H1 (cell line): ENCODE results near the gene CKAP5. TPM values are rescaled to one million over a fixed set of nuclear protein-coding genes. Genes with fewer than 3 reads are reported as not detected.

Source experiments
- CTCF ChIA-PET: fragments of 300-600 bp; sonication (Branson Sonifier 250); formaldehyde crosslinking; loops from one replicate; lab custom pipeline; 2021; ENCODE audit not compliant: partially characterized antibody; lab: Charles Lee
- POLR2A ChIA-PET: fragments of 300-600 bp; sonication (Branson Sonifier 250); formaldehyde crosslinking; loops from one replicate; lab custom pipeline; 2021; ENCODE audit warnings: inconsistent platforms; ENCODE audit not compliant: partially characterized antibody; lab: Charles Lee
- DNase-seq, 2 experiments: peaks; one replicate each; pipeline versions ENCODE4 v3.0.0 to v3.0.0-alpha.2; 2010 to 2022; ENCODE audit warnings: low spot score in 2 of 2, low read depth in 1 of 2, mixed read lengths in 1 of 2
- FAIRE-seq: peaks from 2 replicates; lab custom pipeline; 2011; peaks lifted over from hg19 to GRCh38; lab: Jason Lieb, UNC
- H2AFZ ChIP-seq: 2 replicates; pipeline ENCODE4 v1.8.1; 2012; ENCODE audit warnings: low read length, inconsistent platforms
- H2AK5ac ChIP-seq: 2 replicates; pipeline ENCODE4 v1.6.1; 2013; ENCODE audit warnings: low read depth, low read length
- H2BK120ac ChIP-seq: replicated peaks from 2 replicates; pipeline ENCODE3; 2013; ENCODE audit warnings: low read depth, low read length, inconsistent platforms
- H2BK12ac ChIP-seq: 2 replicates; pipeline ENCODE4 v1.6.1; 2013; ENCODE audit warnings: low read depth, low read length
- H2BK15ac ChIP-seq: 2 replicates; pipeline ENCODE4 v1.6.1; 2013; ENCODE audit warnings: low read length
- H2BK20ac ChIP-seq: 2 replicates; pipeline ENCODE4 v1.6.1; 2013; ENCODE audit warnings: low read length
- H2BK5ac ChIP-seq: 2 replicates; pipeline ENCODE4 v1.6.1; 2013; ENCODE audit warnings: low read depth, low read length
- H3K14ac ChIP-seq: 2 replicates; pipeline ENCODE4 v1.6.1; 2013; ENCODE audit warnings: inconsistent platforms; ENCODE audit not compliant: insufficient read length
- H3K18ac ChIP-seq: 2 replicates; pipeline ENCODE4 v1.6.1; 2013; ENCODE audit warnings: low read length; ENCODE audit errors: extremely low read depth
- H3K23ac ChIP-seq: 2 replicates; pipeline ENCODE4 v1.6.1; 2013; ENCODE audit warnings: inconsistent platforms; ENCODE audit not compliant: insufficient read length
- H3K23me2 ChIP-seq: 2 replicates; pipeline ENCODE4 v1.6.1; 2013; ENCODE audit warnings: low read depth, low read length
- H3K27ac ChIP-seq: 2 replicates; pipeline ENCODE4 v1.6.1; 2011; ENCODE audit warnings: low read depth, low read length, inconsistent platforms
- H3K27me3 ChIP-seq, 4 experiments: replicated peaks in 1 of 4; 1 replicate in 1 of 4; 2 replicates in 3 of 4; pipeline versions ENCODE4 v1.6.1 to v1.8.1; 2011 to 2013; ENCODE audit warnings: low read length in 3 of 4, mild to moderate bottlenecking in 3 of 4, inconsistent platforms in 2 of 4, mixed read lengths in 2 of 4, moderate library complexity in 1 of 4; ENCODE audit not compliant: control insufficient read depth in 3 of 4, insufficient read depth in 3 of 4; ENCODE audit errors: extremely low read depth in 1 of 4
- H3K36me3 ChIP-seq, 4 experiments: 2 replicates each; pipeline versions ENCODE4 v1.6.1 to v1.8.1; 2011 to 2013; ENCODE audit warnings: mild to moderate bottlenecking in 4 of 4, low read length in 3 of 4, moderate library complexity in 2 of 4, control low read depth in 1 of 4, inconsistent platforms in 1 of 4; ENCODE audit not compliant: insufficient read depth in 4 of 4, control insufficient read depth in 2 of 4
- H3K4ac ChIP-seq: replicated peaks from 2 replicates; pipeline ENCODE3; 2013; ENCODE audit warnings: low read length, low read depth, mixed read lengths, inconsistent platforms; ENCODE audit not compliant: insufficient read length
- H3K4me1 ChIP-seq, 4 experiments: replicated peaks in 1 of 4; 1 replicate in 1 of 4; 2 replicates in 3 of 4; pipeline versions ENCODE4 v1.6.1 to v1.8.1; 2011 to 2013; ENCODE audit warnings: low read length in 3 of 4, inconsistent platforms in 2 of 4, mixed read lengths in 1 of 4; ENCODE audit not compliant: insufficient read depth in 4 of 4, control insufficient read depth in 3 of 4
- H3K4me2 ChIP-seq, 2 experiments: 2 replicates each; pipeline versions ENCODE4 v1.6.1 to v1.8.1; 2011 to 2013; ENCODE audit warnings: low read depth in 2 of 2, low read length in 2 of 2, control low read depth in 1 of 2, inconsistent platforms in 1 of 2, mild to moderate bottlenecking in 1 of 2; ENCODE audit not compliant: insufficient read depth in 1 of 2
- H3K4me3 ChIP-seq, 4 experiments: fragments of 200-600, 300-600 bp in 1 of 4; sonication (generic), shearing (Covaris generic), sonication (Bioruptor Twin) in 1 of 4; 2 replicates each; pipeline versions ENCODE4 v1.5.1 to v1.8.1; 2011 to 2016; ENCODE audit warnings: low read length in 4 of 4, low read depth in 3 of 4, control low read depth in 2 of 4, inconsistent platforms in 2 of 4, mild to moderate bottlenecking in 2 of 4, mixed read lengths in 1 of 4, moderate library complexity in 1 of 4; ENCODE audit not compliant: insufficient read depth in 2 of 4; ENCODE audit errors: extremely low read depth in 1 of 4
- H3K56ac ChIP-seq: replicated peaks from 2 replicates; pipeline ENCODE3; 2013; ENCODE audit warnings: low read depth, mild to moderate bottlenecking, mixed read lengths, low read length, inconsistent platforms; ENCODE audit not compliant: insufficient read length
- H3K79me1 ChIP-seq: 2 replicates; pipeline ENCODE4 v1.6.1; 2013; ENCODE audit warnings: low read depth, low read length, control low read depth
- H3K79me2 ChIP-seq, 2 experiments: 2 replicates each; pipeline versions ENCODE4 v1.6.1 to v1.8.1; 2012 to 2013; ENCODE audit warnings: low read length in 2 of 2, mild to moderate bottlenecking in 2 of 2, inconsistent platforms in 1 of 2; ENCODE audit not compliant: insufficient read depth in 2 of 2, control insufficient read depth in 1 of 2
- H3K9ac ChIP-seq, 4 experiments: replicated peaks in 1 of 4; 1 replicate in 1 of 4; 2 replicates in 3 of 4; pipeline versions ENCODE4 v1.6.1 to v1.8.1; 2011 to 2013; ENCODE audit warnings: low read depth in 3 of 4, low read length in 3 of 4, control low read depth in 2 of 4, mild to moderate bottlenecking in 2 of 4, moderate library complexity in 2 of 4, inconsistent platforms in 1 of 4; ENCODE audit errors: extremely low read depth in 1 of 4
- H3K9me3 ChIP-seq, 2 experiments: 2 replicates each; pipeline versions ENCODE4 v1.6.1 to v1.8.1; 2012 to 2013; ENCODE audit warnings: mild to moderate bottlenecking in 2 of 2, moderate library complexity in 2 of 2, control low read depth in 1 of 2, inconsistent platforms in 1 of 2, low read depth in 1 of 2, low read length in 1 of 2, mixed read lengths in 1 of 2; ENCODE audit not compliant: insufficient read depth in 2 of 2
- H4K20me1 ChIP-seq, 2 experiments: replicated peaks in 1 of 2; 2 replicates each; pipeline versions ENCODE3 to v1.8.1; 2011 to 2013; ENCODE audit warnings: inconsistent platforms in 2 of 2, low read length in 2 of 2, mild to moderate bottlenecking in 1 of 2; ENCODE audit not compliant: insufficient read depth in 2 of 2, control insufficient read depth in 1 of 2
- H4K5ac ChIP-seq: 2 replicates; pipeline ENCODE4 v1.6.1; 2013; ENCODE audit warnings: low read length, low read depth, mixed read lengths, inconsistent platforms; ENCODE audit not compliant: insufficient read length
- H4K8ac ChIP-seq: 2 replicates; pipeline ENCODE4 v1.8.0; 2013; ENCODE audit warnings: mild to moderate bottlenecking, moderate library complexity, low read length, inconsistent platforms; ENCODE audit not compliant: insufficient read depth; ENCODE audit errors: extremely low read depth
- H4K91ac ChIP-seq: replicated peaks from 2 replicates; pipeline ENCODE3; 2013; ENCODE audit warnings: low read length, mixed read lengths, inconsistent platforms; ENCODE audit not compliant: insufficient read length
- ASH2L ChIP-seq: fragments of 200-600, 300-600 bp; sonication (generic); IDR thresholded peaks from one replicate; pipeline ENCODE4 v1.7.1; 2017; ENCODE audit warnings: low read length
- BCL11A ChIP-seq, 2 experiments: IDR thresholded peaks; one replicate each; pipeline ENCODE4 v1.6.1; 2011; ENCODE audit warnings: low read depth in 2 of 2, low read length in 2 of 2, mild to moderate bottlenecking in 2 of 2
- CBX8 ChIP-seq: fragments of 300-800, 300-1000 bp; sonication (generic); IDR thresholded peaks from 2 replicates; pipeline ENCODE4 v1.7.1; 2016; ENCODE audit warnings: low read depth, low read length, borderline replicate concordance
- EP300 ChIP-seq, 2 experiments: IDR thresholded peaks; 1 replicate in 1 of 2; 2 replicates in 1 of 2; pipeline ENCODE4 v1.6.1; 2011 to 2012; ENCODE audit warnings: low read depth in 2 of 2, low read length in 2 of 2, mild to moderate bottlenecking in 2 of 2, borderline replicate concordance in 1 of 2, inconsistent platforms in 1 of 2, moderate library complexity in 1 of 2
- JUND ChIP-seq: IDR thresholded peaks from 2 replicates; pipeline ENCODE4 v1.6.1; 2011; ENCODE audit warnings: mild to moderate bottlenecking, improper control_type of control experiment, low read length
- KDM1A ChIP-seq: fragments of 200-600, 300-600 bp; sonication (generic); IDR thresholded peaks from 2 replicates; pipeline ENCODE4 v1.7.1; 2016; ENCODE audit warnings: mild to moderate bottlenecking, low read length, borderline replicate concordance
- NANOG ChIP-seq: IDR thresholded peaks from 2 replicates; pipeline ENCODE4 v1.6.1; 2011; ENCODE audit warnings: low read length, low read depth, mild to moderate bottlenecking, inconsistent platforms; ENCODE audit not compliant: insufficient read depth, poor library complexity, severe bottlenecking
- RAD21 ChIP-seq, 2 experiments: IDR thresholded peaks in 1 of 2; conservative IDR thresholded peaks in 1 of 2; 2 replicates each; pipeline ENCODE4 v1.6.1; 2011; ENCODE audit warnings: low read depth in 2 of 2, low read length in 2 of 2, improper control_type of control experiment in 1 of 2, inconsistent platforms in 1 of 2, mild to moderate bottlenecking in 1 of 2, moderate library complexity in 1 of 2
- RFX5 ChIP-seq: IDR thresholded peaks from 2 replicates; pipeline ENCODE4 v1.6.1; 2011; ENCODE audit warnings: low read depth, low read length, improper control_type of control experiment, borderline replicate concordance
- RNF2 ChIP-seq: fragments of 200-900, 300-1000 bp; sonication (generic); IDR thresholded peaks from 2 replicates; pipeline ENCODE4 v1.7.1; 2016; ENCODE audit warnings: borderline replicate concordance, low read depth, mild to moderate bottlenecking, antibody characterized with exemption, low read length; ENCODE audit not compliant: poor library complexity, severe bottlenecking; ENCODE audit errors: missing control alignments
- SAP30 ChIP-seq: fragments of 300-600 bp; sonication (generic); IDR thresholded peaks from 2 replicates; pipeline ENCODE4 v1.7.1; 2012; ENCODE audit warnings: low read length, moderate library complexity, mild to moderate bottlenecking, inconsistent platforms; ENCODE audit not compliant: insufficient read depth, insufficient replicate concordance
- SIRT6 ChIP-seq: IDR thresholded peaks from one replicate; pipeline ENCODE4 v1.7.1; 2012; ENCODE audit warnings: low read length, inconsistent platforms
- SIX5 ChIP-seq: IDR thresholded peaks from 2 replicates; pipeline ENCODE4 v1.6.1; 2011; ENCODE audit warnings: mild to moderate bottlenecking, low read depth, low read length
- WGBS, 2 experiments: shearing (Covaris generic) in 1 of 2; methylation state at CpG; one replicate each; pipeline versions ENCODE4 v1.1.6 to v1.1.7; 2013 to 2015; ENCODE audit warnings: low lambda C conversion rate in 2 of 2, mixed read lengths in 2 of 2, inconsistent platforms in 1 of 2, low coverage in 1 of 2, missing lambda C conversion rate in 1 of 2; ENCODE audit not compliant: insufficient replicate concordance in 2 of 2, insufficient coverage in 1 of 2, insufficient read length in 1 of 2; ENCODE audit errors: extremely low coverage in 1 of 2, missing lambda C conversion rate in 1 of 2; 5-methylcytosine and 5-hydroxymethylcytosine counted together
- polyA plus RNA-seq, 7 experiments: library from polyadenylated mRNA; depleted of rRNA in 3 of 7; stranded (reverse) in 5 of 7; unstranded in 2 of 7; fragments of >200 nt in 5 of 7; fragments of 200-250 nt in 2 of 7; gene quantifications; 1 replicate in 5 of 7; 2 replicates in 1 of 7; 4 replicates in 1 of 7; pipeline versions ENCODE4 v1.2.1 to v1.2.3, GENCODE V29; 2011 to 2013; ENCODE audit warnings: missing spikeins in 2 of 7, mixed read lengths in 2 of 7
- total RNA-seq: library from RNA; stranded (reverse); fragmentation: NEBNext Ultra II Directional; extraction: Animal tissue kit (Norgen Biotek cat#: 25700); gene quantifications from 2 replicates; pipeline ENCODE4 v1.2.1, GENCODE V29; 2021

Gene CKAP5
- total and polyA plus RNA-seq, 2 of the 8 experiments (the other 6 are each of a cell fraction or from before 2014, with no cell fraction given) = 64.8 to 185 TPM

DNA sequence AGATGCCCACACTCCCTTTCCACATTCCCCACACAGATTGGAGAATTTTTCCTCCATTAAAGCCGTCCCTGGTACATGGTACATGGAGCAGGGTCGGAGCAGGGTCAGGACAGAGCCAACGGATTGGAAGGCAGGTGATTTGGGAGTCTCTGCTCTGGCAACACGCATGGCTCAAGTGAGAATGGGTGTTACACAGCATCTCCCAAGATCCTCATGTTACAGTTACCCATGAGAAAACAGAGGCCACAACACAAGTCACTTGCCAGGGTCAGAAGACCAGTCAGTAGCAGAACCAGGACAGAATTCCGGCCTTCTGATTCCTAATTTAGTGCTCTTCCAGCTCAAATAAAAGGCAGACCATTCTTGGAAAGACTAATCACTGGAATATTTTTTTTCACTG is 134.8 kb downstream of the CKAP5 start:
- 94% methylated on average over 5 of the region's 5 CpGs; no CpG with 5 or more reads in 1 of the 2 experiments for WGBS, 2 experiments
- Histone ChIP-seq H3K56ac (no peak overlapping the region), H3K27me3 (no peaks in the 10 kb centered on the region), H2BK15ac (no peak overlapping the region), H3K79me2 (no peaks in the 10 kb centered on the region), H3K23ac (no peak overlapping the region), H4K91ac (no peak overlapping the region), H2AFZ (no peak overlapping the region), H3K36me3 (peaks cover 0 to 7% (median 0%) of the 10 kb centered on the region in 4 experiments; a peak in 4 of 8 replicates), H2BK20ac (no peak overlapping the region), H4K5ac (no peak overlapping the region), H4K8ac (no peak overlapping the region), H3K4me2 (no peak overlapping the region), H3K4me1 (no peaks in the 10 kb centered on the region), H2BK12ac (no peak overlapping the region), H4K20me1 (peaks cover 2% of the 10 kb centered on the region in 2 experiments), H3K14ac (no peak overlapping the region), H3K27ac (no peak overlapping the region), H3K9ac (no peak overlapping the region), H3K23me2 (no peaks in the 10 kb centered on the region; the same call in 1 of the 2 replicates), H2AK5ac (no peak overlapping the region), H3K4me3 (no peak overlapping the region), H3K79me1 (no peaks in the 10 kb centered on the region; the same call in 1 of the 2 replicates), H3K4ac (no peak overlapping the region), H2BK5ac (no peak overlapping the region), H2BK120ac (no peak overlapping the region), H3K18ac (no peak overlapping the region), H3K9me3 (no peaks in the 10 kb centered on the region)
- no peak for DNase-seq
- FAIRE-seq = no peak
- CTCF ChIA-PET = no interaction called here
- POLR2A ChIA-PET = interaction anchor here (0.7 to 1.6 kb wide), 3 partner anchors 11 to 38 kb away, joined by 3 to 4 read pairs (median 3); partner anchors contain the start of genes ARHGAP1 and ZNF408
- TF ChIP-seq SIRT6 (no peak), CBX8 (no peak), EP300 (IDR thresholded peaks at IDR 0.05; ENCODE audit: borderline replicate concordance in 1 of 2, low read depth in 2 of 2, low read length in 2 of 2) (no peak), KDM1A (no peak), SAP30 (no peak), BCL11A (IDR thresholded peaks at IDR 0.05; ENCODE audit: low read depth in 2 of 2, low read length in 2 of 2) (no peak), RNF2 (no peak), RAD21 (IDR thresholded peaks at IDR 0.05 in 1 of 2, conservative IDR thresholded peaks at IDR 0.05 in 1 of 2; ENCODE audit: low read depth in 2 of 2, low read length in 2 of 2) (no peak), NANOG (no peak), SIX5 (no peak), RFX5 (no peak), JUND (no peak), ASH2L (no peak)
